Endothelial cell of umbilical vein (primary cell): ENCODE measurements around the gene GRAMD1A. TPM values are rescaled to one million over a fixed set of nuclear protein-coding genes. Genes with fewer than 3 reads are reported as not detected.

Experiments
- BruUV-seq: library from RNA; stranded (reverse); fragments of 400-500 nt; replicated peaks from 2 replicates; lab custom pipeline; 2021; lab: Mats Ljungman, UMichigan
- CTCF ChIA-PET: fragments of 300-600, 350-600 bp; sonication (Branson Sonifier 250); formaldehyde crosslinking; loops from one replicate; lab custom pipeline; 2021; ENCODE audit warnings: antibody characterized with exemption, inconsistent platforms; lab: Charles Lee
- POLR2A ChIA-PET: fragments of 300-600, 350-600 bp; sonication (Branson Sonifier 250); formaldehyde crosslinking; loops from one replicate; lab custom pipeline; 2021; ENCODE audit warnings: antibody characterized with exemption, inconsistent platforms; lab: Charles Lee
- DNase-seq: peaks from one replicate; pipeline ENCODE4 v3.0.0-alpha.2; 2011; ENCODE audit warnings: low read depth, low spot score
- FAIRE-seq: peaks from 2 replicates; lab custom pipeline; 2011; peaks lifted over from hg19 to GRCh38; lab: Jason Lieb, UNC
- H2AFZ ChIP-seq: 2 replicates; pipeline ENCODE4 v1.6.0; 2012; ENCODE audit warnings: low read depth, low read length, control low read depth, inconsistent platforms
- H3K27ac ChIP-seq: 2 replicates; pipeline ENCODE4 v1.5.1; 2011; ENCODE audit warnings: low read depth, mild to moderate bottlenecking, control low read depth, low read length, moderate library complexity; ENCODE audit not compliant: insufficient read depth
- H3K27me3 ChIP-seq, 2 experiments: 2 replicates each; pipeline versions ENCODE4 v1.6.0 to v1.6.1; 2011; ENCODE audit warnings: low read length in 2 of 2, mixed read lengths in 1 of 2; ENCODE audit not compliant: control insufficient read depth in 2 of 2, insufficient read depth in 2 of 2
- H3K36me3 ChIP-seq, 2 experiments: 2 replicates in 1 of 2; 3 replicates in 1 of 2; pipeline ENCODE4 v1.5.1; 2011; ENCODE audit warnings: low read length in 2 of 2, mild to moderate bottlenecking in 1 of 2, moderate library complexity in 1 of 2; ENCODE audit not compliant: control insufficient read depth in 2 of 2, insufficient read depth in 2 of 2; ENCODE audit errors: extremely low read depth in 1 of 2
- H3K4me1 ChIP-seq: 3 replicates; pipeline ENCODE4 v1.5.1; 2011; ENCODE audit warnings: mild to moderate bottlenecking, low read length; ENCODE audit not compliant: control insufficient read depth, insufficient read depth; ENCODE audit errors: extremely low read depth
- H3K4me2 ChIP-seq: 2 replicates; pipeline ENCODE4 v1.6.1; 2011; ENCODE audit warnings: low read length, control low read depth, mixed read lengths; ENCODE audit not compliant: insufficient read depth
- H3K4me3 ChIP-seq, 3 experiments: fragments of 200-600 bp in 1 of 3; sonication (generic), shearing (Covaris generic) in 1 of 3; replicated peaks in 1 of 3; 2 replicates each; pipeline ENCODE4 v1.5.1; 2011 to 2016; ENCODE audit warnings: control low read depth in 3 of 3, low read length in 3 of 3, mild to moderate bottlenecking in 2 of 3, inconsistent platforms in 1 of 3, low read depth in 1 of 3, moderate library complexity in 1 of 3; ENCODE audit not compliant: insufficient read depth in 1 of 3
- H3K79me2 ChIP-seq: 2 replicates; pipeline ENCODE4 v1.6.0; 2012; ENCODE audit warnings: low read length, inconsistent platforms; ENCODE audit not compliant: control insufficient read depth, insufficient read depth
- H3K9ac ChIP-seq: replicated peaks from 2 replicates; pipeline ENCODE3; 2011; ENCODE audit warnings: low read length, control low read depth; ENCODE audit not compliant: insufficient read depth; ENCODE audit errors: extremely low read depth
- H3K9me1 ChIP-seq: replicated peaks from 3 replicates; pipeline ENCODE4 v1.6.0; 2011; ENCODE audit warnings: mild to moderate bottlenecking, low read length; ENCODE audit not compliant: control insufficient read depth, insufficient read depth; ENCODE audit errors: extremely low read depth
- H3K9me3 ChIP-seq: replicated peaks from 2 replicates; pipeline ENCODE4 v1.5.1; 2012; ENCODE audit warnings: low read length, inconsistent platforms; ENCODE audit not compliant: control insufficient read depth, insufficient read depth
- H4K20me1 ChIP-seq: replicated peaks from 2 replicates; pipeline ENCODE3; 2011; ENCODE audit warnings: mild to moderate bottlenecking, low read length; ENCODE audit not compliant: control insufficient read depth, insufficient read depth; ENCODE audit errors: extremely low read depth
- GATA2 ChIP-seq: IDR thresholded peaks from 2 replicates; pipeline ENCODE4 v1.7.0; 2011; ENCODE audit warnings: low read depth, mild to moderate bottlenecking, moderate library complexity, mixed read lengths, low read length; ENCODE audit not compliant: insufficient read length, insufficient read depth
- JUN ChIP-seq: IDR thresholded peaks from 2 replicates; pipeline ENCODE4 v1.6.1; 2011; ENCODE audit warnings: borderline replicate concordance, low read depth; ENCODE audit not compliant: insufficient read length, insufficient read depth
- POLR2AphosphoS5 ChIP-seq: IDR thresholded peaks from 2 replicates; pipeline ENCODE4 v1.6.1; 2012; ENCODE audit warnings: low read depth, mild to moderate bottlenecking, control low read depth, low read length, moderate library complexity; ENCODE audit not compliant: insufficient read depth
- dilution Hi-C: fragments of 300-500 bp; cut with MboI; formaldehyde crosslinking; loops from one replicate; pipeline ENCODE4 v1.15.0; 2019; ENCODE audit warnings: low sequenced_read_pairs; ENCODE audit not compliant: extremely low pct_ligation_motif_present
- intact Hi-C: fragments of 100-400 bp; cut with micrococcal nuclease; formaldehyde crosslinking; loops from one replicate; pipeline ENCODE4 v1.10.0; 2022
- polyA plus RNA-seq, 4 experiments: library from polyadenylated mRNA; depleted of rRNA in 3 of 4; stranded (reverse) in 3 of 4; unstranded in 1 of 4; fragments of >200 nt; gene quantifications; 2 replicates each; pipeline versions ENCODE4 v1.2.1 to v1.2.3, GENCODE V29; 2011 to 2012; ENCODE audit warnings: missing spikeins in 1 of 4
- total RNA-seq: library from RNA; stranded (reverse); gene quantifications from 2 replicates; pipeline ENCODE4 v1.2.3, GENCODE V29; 2021
- TF ChIP-seq, protein P1 (sequence below): IDR thresholded peaks from 2 replicates; pipeline ENCODE4 v1.6.1; 2011; ENCODE audit not compliant: insufficient read depth, insufficient read length
- TF ChIP-seq, protein P2 (sequence below), 2 donors: IDR thresholded peaks; 1 replicate in 1 of 2; 2 replicates in 1 of 2; pipeline ENCODE4 v1.5.1; 2011; ENCODE audit warnings: low read length in 2 of 2, mild to moderate bottlenecking in 2 of 2, moderate library complexity in 2 of 2, control low read depth in 1 of 2, inconsistent platforms in 1 of 2, low read depth in 1 of 2; ENCODE audit not compliant: insufficient read depth in 1 of 2; ENCODE audit errors: extremely low read depth in 1 of 2

GRAMD1A gene
- total and polyA plus RNA-seq, 2 donors (not counting 3 experiments of a cell fraction or from before 2014, with no cell fraction given) = 127 to 130 TPM

DNA sequence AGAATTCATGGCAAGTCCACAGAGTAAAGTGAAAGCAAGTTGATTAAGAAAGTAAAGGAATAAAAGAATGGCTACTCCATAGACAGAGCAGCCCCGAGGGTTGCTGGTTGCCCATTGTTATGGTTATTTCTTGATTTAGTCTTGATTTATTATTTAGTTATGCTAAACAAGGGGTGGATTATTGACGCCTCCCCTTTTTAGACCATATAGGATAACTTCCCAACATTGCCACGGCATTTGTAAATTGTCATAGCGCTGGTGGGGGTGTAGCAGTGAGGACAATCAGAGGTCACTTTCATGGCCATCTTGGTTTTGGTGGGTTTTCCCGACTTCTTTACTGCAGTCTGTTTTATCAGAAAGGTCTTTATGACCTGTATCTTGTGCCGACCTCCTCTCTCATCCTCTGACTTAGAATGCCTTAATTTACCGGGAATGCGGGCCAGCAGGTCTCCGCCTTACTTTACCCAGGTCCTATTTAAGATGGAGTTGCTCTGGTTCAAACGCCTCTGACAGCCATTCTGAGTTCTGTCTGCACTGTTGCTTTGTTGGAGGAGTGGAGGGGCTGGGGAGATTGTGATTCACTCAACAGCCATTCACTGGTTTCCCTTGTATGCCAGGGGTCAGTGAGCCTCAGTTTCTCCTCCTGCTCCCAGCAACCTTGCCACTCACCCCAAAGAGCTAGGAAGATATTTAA is 69.0 kb downstream of the GRAMD1A start:
- Histone ChIP-seq H3K9me1 (no peaks in the 10 kb centered on the region), H3K9ac (no peak overlapping the region), H3K79me2 (no peaks in the 10 kb centered on the region), H3K4me3 (no peak overlapping the region), H3K36me3 (no peaks in the 10 kb centered on the region), H3K4me1 (no peaks in the 10 kb centered on the region), H3K27me3 (no peaks in the 10 kb centered on the region), H3K27ac (no peak overlapping the region), H4K20me1 (no peaks in the 10 kb centered on the region), H3K9me3 (no peaks in the 10 kb centered on the region), H3K4me2 (no peak overlapping the region), H2AFZ (no peak overlapping the region)
- DNase-seq (no peak), FAIRE-seq (no peak)
- no TSS peak for BruUV-seq
- ChIA-PET POLR2A (no interaction called here), CTCF (interaction anchor here (1.0 to 1.5 kb wide), 4 partner anchors 18 to 426 kb away, joined by 3 to 7 read pairs (median 6); no protein-coding TSS in a partner anchor)
- intact Hi-C loops (no loop called here), dilution Hi-C loops (no loop called here)
- TF ChIP-seq JUN (no peak), GATA2 (no peak), POLR2AphosphoS5 (no peak)
- TF ChIP-seq, protein P1, sequence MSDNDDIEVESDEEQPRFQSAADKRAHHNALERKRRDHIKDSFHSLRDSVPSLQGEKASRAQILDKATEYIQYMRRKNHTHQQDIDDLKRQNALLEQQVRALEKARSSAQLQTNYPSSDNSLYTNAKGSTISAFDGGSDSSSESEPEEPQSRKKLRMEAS = no peak
- TF ChIP-seq, protein P2, sequence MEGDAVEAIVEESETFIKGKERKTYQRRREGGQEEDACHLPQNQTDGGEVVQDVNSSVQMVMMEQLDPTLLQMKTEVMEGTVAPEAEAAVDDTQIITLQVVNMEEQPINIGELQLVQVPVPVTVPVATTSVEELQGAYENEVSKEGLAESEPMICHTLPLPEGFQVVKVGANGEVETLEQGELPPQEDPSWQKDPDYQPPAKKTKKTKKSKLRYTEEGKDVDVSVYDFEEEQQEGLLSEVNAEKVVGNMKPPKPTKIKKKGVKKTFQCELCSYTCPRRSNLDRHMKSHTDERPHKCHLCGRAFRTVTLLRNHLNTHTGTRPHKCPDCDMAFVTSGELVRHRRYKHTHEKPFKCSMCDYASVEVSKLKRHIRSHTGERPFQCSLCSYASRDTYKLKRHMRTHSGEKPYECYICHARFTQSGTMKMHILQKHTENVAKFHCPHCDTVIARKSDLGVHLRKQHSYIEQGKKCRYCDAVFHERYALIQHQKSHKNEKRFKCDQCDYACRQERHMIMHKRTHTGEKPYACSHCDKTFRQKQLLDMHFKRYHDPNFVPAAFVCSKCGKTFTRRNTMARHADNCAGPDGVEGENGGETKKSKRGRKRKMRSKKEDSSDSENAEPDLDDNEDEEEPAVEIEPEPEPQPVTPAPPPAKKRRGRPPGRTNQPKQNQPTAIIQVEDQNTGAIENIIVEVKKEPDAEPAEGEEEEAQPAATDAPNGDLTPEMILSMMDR (IDR thresholded peaks at IDR 0.05; ENCODE audit: extremely low read depth in 1 of 2, insufficient read depth in 1 of 2, low read depth in 1 of 2, low read length in 2 of 2) = no peak
